Pancreas (tissue), 10 donors: ENCODE measurements around the gene MALRD1. TPM values are rescaled to one million over a fixed set of nuclear protein-coding genes. Genes with fewer than 3 reads are reported as not detected.

Experiments
- ATAC-seq, 4 donors: fragments of 200-7000 bp; cut with Tn5 transposase; one replicate each; pipeline versions ENCODE4 v1.8.0 to v1.9.1; 2020; ENCODE audit warnings: mild to moderate bottlenecking in 4 of 4, moderate library complexity in 4 of 4
- DNase-seq, 6 donors: peaks; one replicate each; pipeline ENCODE4 v3.0.0-alpha.2; 2020
- FAIRE-seq: peaks from 2 replicates; lab custom pipeline; 2012; peaks lifted over from hg19 to GRCh38; lab: Jason Lieb, UNC
- H3K27ac ChIP-seq, 4 donors: fragments of 200-600 bp; sonication (generic); 1 replicate in 3 of 4; 2 replicates in 1 of 4; pipeline versions ENCODE4 v1.5.0 to v1.8.0; 2020
- H3K27me3 ChIP-seq, 4 donors: fragments of 200-600 bp; one replicate each; pipeline ENCODE4 v1.8.0; 2021
- H3K36me3 ChIP-seq, 3 donors: fragments of 200-600 bp; sonication (generic) in 1 of 3; one replicate each; pipeline versions ENCODE4 v1.5.0 to v1.8.0; 2020 to 2021
- H3K4me1 ChIP-seq, 3 donors: fragments of 200-600 bp; one replicate each; pipeline ENCODE4 v1.8.0; 2021
- H3K4me3 ChIP-seq, 4 donors: fragments of 200-600 bp; sonication (generic) in 2 of 4; one replicate each; pipeline versions ENCODE4 v1.5.0 to v1.8.0; 2020 to 2021
- H3K9me3 ChIP-seq, 4 donors: fragments of 200-600 bp; one replicate each; pipeline ENCODE4 v1.8.0; 2021
- WGBS, 2 donors: extraction: QIAGEN DNeasy Blood & Tissue Kit; methylation state at CpG; one replicate each; pipeline ENCODE4 v1.1.7; 2013; 5-methylcytosine and 5-hydroxymethylcytosine counted together
- intact Hi-C, 3 donors: fragments of 100-400 bp; cut with DNase I; formaldehyde crosslinking; loops; one replicate each; pipeline versions ENCODE4 v1.11.1 to v1.14.2; 2022
- polyA plus RNA-seq, 2 donors: library from polyadenylated mRNA; stranded (reverse); fragments of 200-250 nt; gene quantifications; one replicate each; pipeline ENCODE4 v1.2.3, GENCODE V29; 2013
- total RNA-seq, 6 donors: library from RNA; stranded (reverse); fragmentation: NEBNext Ultra II Directional in 4 of 6; extraction: Animal tissue kit (Norgen Biotek cat#: 25700) in 4 of 6; gene quantifications; one replicate each; pipeline versions ENCODE4 v1.2.1 to v1.2.4, GENCODE V29; 2021 to 2023
- TF ChIP-seq, protein P1 (sequence below), 4 donors: fragments of 200-600 bp; sonication (generic) in 3 of 4; IDR thresholded peaks; one replicate each; pipeline versions ENCODE4 v1.5.0 to v1.8.0; 2021; ENCODE audit warnings: antibody characterized with exemption in 4 of 4
- donor health status: healthy with polysubstance abuse.
- donor health status: DM: no; HTN: no; CAD: no; lungs with moderate emphysema.
- donor health status: DM: no; HTN: no; CAD: no.
- donor health status: control.
- donor health status: control.
- donor health status: Bipolar disorder and iron deficiency.
- donor health status: DM: yes; HTN: yes; CAD: no.
- donor health status: DM: no; HTN: no; CAD: no.
- donor health status: DM: no; HTN: no; CAD: no.
- donor health status: DM: yes; HTN: yes; CAD: no.

Gene MALRD1
- total and polyA plus RNA-seq, 8 donors: 0.13 to 0.87 (median 0.31) TPM; not detected in 5

DNA sequence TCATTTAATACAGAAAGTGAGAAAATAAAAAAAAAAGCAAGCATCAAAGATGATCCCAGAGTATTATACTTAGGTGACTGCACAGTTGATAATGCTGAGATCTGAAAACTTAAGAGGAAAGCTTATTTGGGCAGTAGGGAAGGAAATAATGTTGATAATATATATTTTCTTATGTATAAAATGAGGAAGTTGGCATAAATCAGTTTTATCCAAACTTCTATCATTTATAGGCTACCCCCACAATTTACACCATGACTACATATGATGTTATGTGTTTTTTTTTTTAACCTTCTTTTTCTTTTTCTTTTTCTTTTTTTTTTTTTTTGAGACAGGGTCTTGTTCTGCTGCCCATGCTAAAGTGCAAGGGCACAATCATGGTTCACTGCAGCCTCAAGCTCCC is 659.4 kb downstream of the MALRD1 start:
- Histone ChIP-seq H3K27ac (no peak overlapping the region), H3K4me3 (no peak overlapping the region), H3K36me3 (no peaks in the 10 kb centered on the region), H3K9me3 (no peaks in the 10 kb centered on the region), H3K27me3 (no peaks in the 10 kb centered on the region), H3K4me1 (no peaks in the 10 kb centered on the region)
- TF ChIP-seq, protein P1, sequence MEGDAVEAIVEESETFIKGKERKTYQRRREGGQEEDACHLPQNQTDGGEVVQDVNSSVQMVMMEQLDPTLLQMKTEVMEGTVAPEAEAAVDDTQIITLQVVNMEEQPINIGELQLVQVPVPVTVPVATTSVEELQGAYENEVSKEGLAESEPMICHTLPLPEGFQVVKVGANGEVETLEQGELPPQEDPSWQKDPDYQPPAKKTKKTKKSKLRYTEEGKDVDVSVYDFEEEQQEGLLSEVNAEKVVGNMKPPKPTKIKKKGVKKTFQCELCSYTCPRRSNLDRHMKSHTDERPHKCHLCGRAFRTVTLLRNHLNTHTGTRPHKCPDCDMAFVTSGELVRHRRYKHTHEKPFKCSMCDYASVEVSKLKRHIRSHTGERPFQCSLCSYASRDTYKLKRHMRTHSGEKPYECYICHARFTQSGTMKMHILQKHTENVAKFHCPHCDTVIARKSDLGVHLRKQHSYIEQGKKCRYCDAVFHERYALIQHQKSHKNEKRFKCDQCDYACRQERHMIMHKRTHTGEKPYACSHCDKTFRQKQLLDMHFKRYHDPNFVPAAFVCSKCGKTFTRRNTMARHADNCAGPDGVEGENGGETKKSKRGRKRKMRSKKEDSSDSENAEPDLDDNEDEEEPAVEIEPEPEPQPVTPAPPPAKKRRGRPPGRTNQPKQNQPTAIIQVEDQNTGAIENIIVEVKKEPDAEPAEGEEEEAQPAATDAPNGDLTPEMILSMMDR (IDR thresholded peaks at IDR 0.05): no peak
- no peak for ATAC-seq
- intact Hi-C loops: no loop called here
- FAIRE-seq: no peak
- no peak for DNase-seq

DNA sequence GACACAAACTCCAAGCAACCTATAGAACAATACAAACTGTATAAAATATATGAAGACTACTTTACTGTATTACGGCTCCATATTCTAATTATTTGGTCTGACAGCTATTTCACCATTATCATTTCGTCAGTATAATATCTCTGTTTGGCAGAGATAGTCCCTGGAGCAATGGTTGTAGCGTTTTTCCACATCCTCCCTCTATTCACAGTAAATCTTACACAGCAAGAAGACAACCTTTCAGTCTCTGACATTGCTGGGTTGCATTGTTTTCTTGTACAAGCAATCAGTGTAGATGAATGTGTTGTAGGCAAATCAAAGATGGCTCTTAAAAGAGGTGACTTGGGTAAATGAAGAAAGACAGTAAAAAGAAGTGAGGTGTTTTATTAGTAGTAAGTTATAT is 662.0 kb downstream of the MALRD1 start:
- no peak for ATAC-seq
- intact Hi-C loops: no loop called here
- no peak overlapping the region for H3K4me3 ChIP-seq
- no peak for FAIRE-seq
- DNase-seq: no peak
- H3K4me1 ChIP-seq: no peaks in the 10 kb centered on the region
- H3K27ac ChIP-seq: no peak overlapping the region
- H3K36me3 ChIP-seq: no peaks in the 10 kb centered on the region
- 36 to 47% methylated on average over 3 of the region's 3 CpGs for WGBS, 2 donors
- TF ChIP-seq, protein P1 (IDR thresholded peaks at IDR 0.05): no peak
- H3K9me3 ChIP-seq: no peaks in the 10 kb centered on the region
- H3K27me3 ChIP-seq: no peaks in the 10 kb centered on the region

DNA sequence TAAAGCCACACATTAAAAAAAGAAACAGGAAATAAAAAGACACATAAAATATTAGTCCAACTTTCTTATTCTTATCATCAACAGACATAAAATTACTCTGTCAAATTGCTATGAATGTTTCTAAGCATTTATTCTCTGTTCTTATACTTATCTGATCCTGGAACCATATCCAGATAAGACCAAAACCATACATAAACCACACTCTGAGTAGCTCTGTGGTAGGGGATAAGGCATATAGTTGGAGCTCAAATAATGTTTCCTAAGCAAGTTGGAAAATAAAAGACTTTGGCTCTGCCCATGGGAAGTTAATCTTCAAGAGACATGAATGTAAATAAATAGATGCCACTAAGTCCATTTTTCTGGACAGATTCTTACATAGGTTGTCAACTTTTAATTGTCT is 664.6 kb downstream of the MALRD1 start:
- Histone ChIP-seq H3K36me3 (no peaks in the 10 kb centered on the region), H3K4me3 (no peak overlapping the region), H3K27ac (no peak overlapping the region), H3K4me1 (no peaks in the 10 kb centered on the region), H3K27me3 (no peaks in the 10 kb centered on the region), H3K9me3 (no peaks in the 10 kb centered on the region)
- DNase-seq (no peak), ATAC-seq (no peak), FAIRE-seq (no peak)
- TF ChIP-seq, protein P1 (IDR thresholded peaks at IDR 0.05): no peak
- intact Hi-C loops: no loop called here

DNA sequence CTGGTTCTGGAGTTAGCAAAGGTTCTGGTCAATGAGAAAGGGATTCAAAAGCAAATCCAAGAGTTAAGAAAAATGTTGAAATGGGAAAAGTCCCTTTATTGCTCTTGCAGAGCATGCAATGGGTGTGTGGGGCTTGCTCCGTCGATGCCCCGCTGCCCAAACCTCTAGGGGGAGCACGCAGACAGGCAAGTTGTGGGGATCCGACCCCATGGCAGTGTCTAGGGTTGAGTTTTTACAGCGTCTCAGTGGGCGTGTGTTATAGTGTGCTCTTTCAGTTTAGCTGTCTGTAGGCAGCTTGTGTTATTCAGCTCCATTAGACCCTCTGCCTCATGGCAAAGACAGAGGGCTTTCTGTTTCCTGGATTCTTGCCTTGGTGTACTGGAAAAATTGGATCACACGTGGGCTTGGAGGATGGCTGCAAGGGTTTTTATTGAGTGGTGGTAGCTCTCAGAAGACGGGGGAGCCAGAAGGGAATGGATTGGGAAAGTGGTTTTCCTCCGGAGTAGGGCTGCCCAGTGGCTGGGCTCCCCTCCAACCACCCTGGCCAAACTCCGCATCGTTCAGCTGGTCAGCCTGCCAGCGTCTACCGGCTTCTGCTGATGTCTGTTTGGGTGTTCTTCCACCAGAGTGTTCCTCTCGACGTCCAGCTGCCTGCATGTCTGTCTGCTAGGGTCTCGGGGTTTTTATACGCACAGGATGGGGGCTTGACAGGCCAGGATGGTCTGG is 665.4 kb downstream of the MALRD1 start:
- Histone ChIP-seq H3K4me1 (no peaks in the 10 kb centered on the region), H3K4me3 (no peak overlapping the region), H3K27me3 (no peaks in the 10 kb centered on the region), H3K27ac (no peak overlapping the region), H3K36me3 (no peaks in the 10 kb centered on the region), H3K9me3 (no peaks in the 10 kb centered on the region)
- FAIRE-seq (no peak), DNase-seq (no peak), ATAC-seq (no peak)
- intact Hi-C loops: no loop called here
- TF ChIP-seq, protein P1 (IDR thresholded peaks at IDR 0.05): no peak
- 53 to 55% methylated on average over 18 of the region's 18 CpGs for WGBS, 2 donors

DNA sequence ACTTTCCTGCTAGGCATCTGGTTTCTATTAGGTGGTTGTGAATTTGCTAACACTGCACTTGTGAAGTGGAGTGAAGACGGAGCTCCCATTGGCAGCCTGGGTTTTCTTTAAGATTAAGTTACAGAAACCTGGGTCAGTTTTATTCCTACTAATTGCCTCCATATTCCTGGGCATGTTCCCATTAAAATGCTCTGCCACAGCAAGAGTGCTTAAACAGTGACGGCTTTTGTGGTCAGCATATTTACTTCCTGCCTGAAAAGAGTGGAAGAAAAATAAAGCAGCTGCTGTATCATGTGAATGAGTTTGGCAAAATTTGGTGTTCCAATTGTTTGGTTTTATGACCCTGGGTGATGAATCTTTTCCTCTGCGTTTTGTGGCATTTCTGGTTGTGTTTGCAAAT is 670.7 kb downstream of the MALRD1 start:
- WGBS, 2 donors: 46 to 58% methylated on average over 3 of the region's 3 CpGs
- no peak for DNase-seq
- intact Hi-C loops: no loop called here

More for the DNA sequence above, 670.7 kb downstream of the MALRD1 start:
- TF ChIP-seq, protein P1 (IDR thresholded peaks at IDR 0.05): no peak
- Histone ChIP-seq H3K27ac (no peak overlapping the region), H3K4me1 (no peaks in the 10 kb centered on the region), H3K27me3 (no peaks in the 10 kb centered on the region), H3K36me3 (no peaks in the 10 kb centered on the region), H3K4me3 (no peak overlapping the region), H3K9me3 (no peaks in the 10 kb centered on the region)
- ATAC-seq (peak in 1 of 4 donors; percentile 31), FAIRE-seq (no peak)
